ENCODE data around the gene FAM120AOS. TPM values are rescaled to one million over a fixed set of nuclear protein-coding genes. Genes with fewer than 3 reads are reported as not detected.

Gene FAM120AOS
- total and polyA plus RNA-seq, 2 donors from 2014 or later: 38.7 to 53.2 TPM

GRCh38 chr9:93466416-93467061 is 13.2 kb upstream of the FAM120AOS start:
- no peak overlapping the region for H3K9ac ChIP-seq (ENCODE audit: low read length in 3 of 3)
- peak overlapping the region in 1 of 2 donors; percentile 20 for H3K27ac ChIP-seq (ENCODE audit: low read depth in 2 of 2, low read length in 2 of 2)
- intact Hi-C loops (cut with DNase I): no loop called here
- DNase-seq (no peak), FAIRE-seq (no peak)
- H3K4me1 ChIP-seq (ENCODE audit: control insufficient read depth in 2 of 3, insufficient read depth in 2 of 3, low read depth in 1 of 3, low read length in 3 of 3): peaks cover 5 to 34% (median 24%) of the 10 kb centered on the region in 3 donors
- no peaks in the 10 kb centered on the region for H3K9me3 ChIP-seq (ENCODE audit: control insufficient read depth in 2 of 3, insufficient read depth in 1 of 3, low read length in 3 of 3)
- H3K27me3 ChIP-seq (ENCODE audit: control insufficient read depth, insufficient read depth, low read length): no peaks in the 10 kb centered on the region
- H3K36me3 ChIP-seq (ENCODE audit: control insufficient read depth in 2 of 3, insufficient read depth in 3 of 3, low read length in 3 of 3): no peaks in the 10 kb centered on the region
- H3K4me3 ChIP-seq (ENCODE audit: low read length in 3 of 3): no peak overlapping the region
- TF ChIP-seq CTCF (IDR thresholded peaks at IDR 0.05; ENCODE audit: borderline replicate concordance, extremely low read depth, insufficient read depth): no peak

DNA sequence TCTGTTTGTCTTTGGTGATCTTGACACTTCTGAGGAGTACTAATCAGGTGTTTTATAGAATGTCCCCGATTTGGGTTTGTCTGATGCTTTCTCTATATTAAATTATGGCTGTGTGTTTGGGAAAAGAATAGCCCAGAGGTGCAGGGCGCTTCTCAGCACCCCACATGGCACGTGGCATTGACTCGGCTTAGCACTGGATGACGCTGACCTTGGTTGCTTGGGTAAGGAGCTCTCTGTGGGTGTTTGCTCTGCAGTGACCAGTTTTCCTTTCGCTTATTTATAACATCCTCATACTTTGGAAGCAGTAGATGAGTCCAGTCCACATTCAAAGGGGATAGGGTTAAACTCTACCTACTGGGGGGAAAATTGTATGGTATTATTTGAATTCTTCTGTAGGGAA is 12.5 kb upstream of the FAM120AOS start:
- TF ChIP-seq CTCF (IDR thresholded peaks at IDR 0.05; ENCODE audit: borderline replicate concordance, extremely low read depth, insufficient read depth): no peak
- no peak for DNase-seq
- Histone ChIP-seq H3K4me1 (ENCODE audit: control insufficient read depth in 2 of 3, insufficient read depth in 2 of 3, low read depth in 1 of 3, low read length in 3 of 3) (peaks cover 5 to 34% (median 24%) of the 10 kb centered on the region in 3 donors), H3K9me3 (ENCODE audit: control insufficient read depth in 2 of 3, insufficient read depth in 1 of 3, low read length in 3 of 3) (no peaks in the 10 kb centered on the region), H3K9ac (ENCODE audit: low read length in 3 of 3) (no peak overlapping the region), H3K27ac (ENCODE audit: low read depth in 2 of 2, low read length in 2 of 2) (no peak overlapping the region), H3K4me3 (ENCODE audit: low read length in 3 of 3) (no peak overlapping the region), H3K36me3 (ENCODE audit: control insufficient read depth in 2 of 3, insufficient read depth in 3 of 3, low read length in 3 of 3) (no peaks in the 10 kb centered on the region), H3K27me3 (ENCODE audit: control insufficient read depth, insufficient read depth, low read length) (no peaks in the 10 kb centered on the region)
- intact Hi-C loops (cut with DNase I): no loop called here
- no peak for FAIRE-seq

- no peaks in the 10 kb centered on the region for H3K27me3 ChIP-seq (ENCODE audit: control insufficient read depth, insufficient read depth, low read length)
- no peak overlapping the region for H3K27ac ChIP-seq (ENCODE audit: low read depth in 2 of 2, low read length in 2 of 2)
- intact Hi-C loops (cut with DNase I): no loop called here
- H3K4me3 ChIP-seq (ENCODE audit: low read length in 3 of 3): no peak overlapping the region
- peaks cover 5 to 30% (median 24%) of the 10 kb centered on the region in 3 donors for H3K4me1 ChIP-seq (ENCODE audit: control insufficient read depth in 2 of 3, insufficient read depth in 2 of 3, low read depth in 1 of 3, low read length in 3 of 3)
- H3K36me3 ChIP-seq (ENCODE audit: control insufficient read depth in 2 of 3, insufficient read depth in 3 of 3, low read length in 3 of 3): no peaks in the 10 kb centered on the region
- DNase-seq (no peak), FAIRE-seq (no peak)
- H3K9me3 ChIP-seq (ENCODE audit: control insufficient read depth in 2 of 3, insufficient read depth in 1 of 3, low read length in 3 of 3): no peaks in the 10 kb centered on the region
- TF ChIP-seq CTCF (IDR thresholded peaks at IDR 0.05; ENCODE audit: borderline replicate concordance, extremely low read depth, insufficient read depth): no peak
- no peak overlapping the region for H3K9ac ChIP-seq (ENCODE audit: low read length in 3 of 3)
Measured at GRCh38 chr9:93464876-93465275, 11.5 kb upstream of the FAM120AOS start.

DNA sequence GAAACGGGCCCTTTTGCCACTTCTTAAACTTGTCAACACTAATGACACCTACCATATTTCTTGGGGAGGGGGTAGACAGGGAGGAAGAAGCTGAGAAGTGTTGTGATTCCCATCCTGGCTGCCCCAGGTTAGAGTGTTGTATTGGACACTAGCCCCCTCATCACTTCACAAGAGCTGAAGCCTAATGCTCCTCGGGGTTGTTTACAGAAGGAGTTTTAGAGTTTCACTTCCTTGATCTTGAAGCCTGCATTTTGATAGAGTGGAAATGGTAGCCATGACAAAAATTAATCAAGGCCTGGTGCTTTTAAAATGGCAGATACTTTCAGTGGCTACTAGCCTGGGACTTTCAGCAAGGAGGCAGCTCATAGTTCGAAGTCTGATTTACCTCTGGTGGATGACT is 11.0 kb upstream of the FAM120AOS start:
- Histone ChIP-seq H3K27me3 (ENCODE audit: control insufficient read depth, insufficient read depth, low read length) (no peaks in the 10 kb centered on the region), H3K4me3 (ENCODE audit: low read length in 3 of 3) (no peak overlapping the region), H3K36me3 (ENCODE audit: control insufficient read depth in 2 of 3, insufficient read depth in 3 of 3, low read length in 3 of 3) (no peaks in the 10 kb centered on the region), H3K9me3 (ENCODE audit: control insufficient read depth in 2 of 3, insufficient read depth in 1 of 3, low read length in 3 of 3) (no peaks in the 10 kb centered on the region), H3K27ac (ENCODE audit: low read depth in 2 of 2, low read length in 2 of 2) (no peak overlapping the region), H3K4me1 (ENCODE audit: control insufficient read depth in 2 of 3, insufficient read depth in 2 of 3, low read depth in 1 of 3, low read length in 3 of 3) (peaks cover 5 to 27% (median 24%) of the 10 kb centered on the region in 3 donors), H3K9ac (ENCODE audit: low read length in 3 of 3) (no peak overlapping the region)
- DNase-seq (no peak), FAIRE-seq (no peak)
- TF ChIP-seq CTCF (IDR thresholded peaks at IDR 0.05; ENCODE audit: borderline replicate concordance, extremely low read depth, insufficient read depth): no peak
- intact Hi-C loops (cut with DNase I): no loop called here
